ENCODE measurements around the gene KCNT2. TPM values are rescaled to one million over a fixed set of nuclear protein-coding genes. Genes with fewer than 3 reads are reported as not detected.

The KCNT2 gene
- polyA plus RNA-seq, 1 donor from 2014 or later: 21.4 TPM

DNA sequence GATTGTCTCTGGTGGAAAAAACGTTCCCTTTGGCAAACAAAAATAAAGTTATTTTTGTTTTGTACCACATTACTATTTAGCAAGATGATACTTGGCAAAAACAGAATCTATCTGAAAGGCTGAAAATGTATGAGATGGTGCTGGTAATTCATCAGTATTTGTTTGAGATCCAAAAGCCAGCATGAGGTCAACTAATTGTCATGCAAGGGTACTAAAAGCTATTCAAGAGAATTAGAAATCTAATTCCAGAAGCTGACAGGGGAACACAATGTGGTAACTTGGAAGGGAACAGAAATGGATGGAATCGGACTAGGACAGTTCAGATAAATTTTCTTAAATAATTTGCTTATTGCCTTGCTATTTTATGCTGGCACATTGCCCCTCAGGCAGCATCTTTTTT lies 263.8 kb downstream of the KCNT2 start:
- Histone ChIP-seq H3K4me3 (ENCODE audit: low read length) (no peak overlapping the region), H3K9me3 (ENCODE audit: low read length) (no peaks in the 10 kb centered on the region)

DNA sequence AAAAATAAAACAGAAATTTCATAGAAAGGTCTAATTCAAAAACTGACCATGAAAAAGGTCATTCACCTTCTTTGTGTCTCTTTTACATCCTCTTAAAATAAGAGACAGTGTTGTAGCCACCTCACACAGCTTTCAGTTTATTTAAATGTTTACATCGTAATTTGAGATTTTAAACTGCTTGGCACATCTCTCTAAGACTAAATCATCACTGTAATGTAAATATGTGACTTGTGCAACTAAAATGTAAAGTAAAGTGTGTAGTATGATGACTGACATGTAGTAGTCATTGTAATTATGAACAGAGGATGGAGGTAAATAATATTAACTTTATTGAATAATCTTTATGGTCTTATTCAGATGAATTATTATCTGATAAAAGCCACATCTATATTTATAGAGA lies 283.9 kb downstream of the KCNT2 start:
- no peak overlapping the region for H3K4me3 ChIP-seq (ENCODE audit: low read length)
- no peaks in the 10 kb centered on the region for H3F3A ChIP-seq (ENCODE audit: insufficient read depth, low read length, poor library complexity, severe bottlenecking)
- no peak overlapping the region for H3K9ac ChIP-seq (ENCODE audit: low read length)
- H3K27me3 ChIP-seq (ENCODE audit: insufficient read depth, low read depth, low read length): no peaks in the 10 kb centered on the region
- H2AFZ ChIP-seq (ENCODE audit: low read depth, low read length): no peak overlapping the region
- no peaks in the 10 kb centered on the region for H3K79me2 ChIP-seq (replicated peaks; ENCODE audit: insufficient read depth, low read length)
- no peaks in the 10 kb centered on the region for H3K9me2 ChIP-seq (ENCODE audit: insufficient read depth, low read length)
- no peaks in the 10 kb centered on the region for H4K20me1 ChIP-seq (ENCODE audit: insufficient read depth)
- H3K9me3 ChIP-seq (ENCODE audit: low read length): no peaks in the 10 kb centered on the region
- TF ChIP-seq EP300 (conservative IDR thresholded peaks at IDR 0.05; ENCODE audit: poor library complexity, severe bottlenecking) (no peak), TAF1 (IDR thresholded peaks at IDR 0.05; ENCODE audit: low read depth) (no peak), MXI1 (conservative IDR thresholded peaks at IDR 0.05; ENCODE audit: poor library complexity, severe bottlenecking) (no peak), EZH2 (IDR thresholded peaks at IDR 0.05; ENCODE audit: borderline replicate concordance, insufficient read depth, low read length, poor library complexity, severe bottlenecking) (no peak), POLR2AphosphoS5 (IDR thresholded peaks at IDR 0.05) (no peak), SMC3 (conservative IDR thresholded peaks at IDR 0.05; ENCODE audit: poor library complexity) (no peak), RAD21 (conservative IDR thresholded peaks at IDR 0.05) (no peak)
- TF ChIP-seq, protein P1, sequence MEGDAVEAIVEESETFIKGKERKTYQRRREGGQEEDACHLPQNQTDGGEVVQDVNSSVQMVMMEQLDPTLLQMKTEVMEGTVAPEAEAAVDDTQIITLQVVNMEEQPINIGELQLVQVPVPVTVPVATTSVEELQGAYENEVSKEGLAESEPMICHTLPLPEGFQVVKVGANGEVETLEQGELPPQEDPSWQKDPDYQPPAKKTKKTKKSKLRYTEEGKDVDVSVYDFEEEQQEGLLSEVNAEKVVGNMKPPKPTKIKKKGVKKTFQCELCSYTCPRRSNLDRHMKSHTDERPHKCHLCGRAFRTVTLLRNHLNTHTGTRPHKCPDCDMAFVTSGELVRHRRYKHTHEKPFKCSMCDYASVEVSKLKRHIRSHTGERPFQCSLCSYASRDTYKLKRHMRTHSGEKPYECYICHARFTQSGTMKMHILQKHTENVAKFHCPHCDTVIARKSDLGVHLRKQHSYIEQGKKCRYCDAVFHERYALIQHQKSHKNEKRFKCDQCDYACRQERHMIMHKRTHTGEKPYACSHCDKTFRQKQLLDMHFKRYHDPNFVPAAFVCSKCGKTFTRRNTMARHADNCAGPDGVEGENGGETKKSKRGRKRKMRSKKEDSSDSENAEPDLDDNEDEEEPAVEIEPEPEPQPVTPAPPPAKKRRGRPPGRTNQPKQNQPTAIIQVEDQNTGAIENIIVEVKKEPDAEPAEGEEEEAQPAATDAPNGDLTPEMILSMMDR (IDR thresholded peaks at IDR 0.05; ENCODE audit: poor library complexity, severe bottlenecking): no peak
- TF ChIP-seq, protein P2, sequence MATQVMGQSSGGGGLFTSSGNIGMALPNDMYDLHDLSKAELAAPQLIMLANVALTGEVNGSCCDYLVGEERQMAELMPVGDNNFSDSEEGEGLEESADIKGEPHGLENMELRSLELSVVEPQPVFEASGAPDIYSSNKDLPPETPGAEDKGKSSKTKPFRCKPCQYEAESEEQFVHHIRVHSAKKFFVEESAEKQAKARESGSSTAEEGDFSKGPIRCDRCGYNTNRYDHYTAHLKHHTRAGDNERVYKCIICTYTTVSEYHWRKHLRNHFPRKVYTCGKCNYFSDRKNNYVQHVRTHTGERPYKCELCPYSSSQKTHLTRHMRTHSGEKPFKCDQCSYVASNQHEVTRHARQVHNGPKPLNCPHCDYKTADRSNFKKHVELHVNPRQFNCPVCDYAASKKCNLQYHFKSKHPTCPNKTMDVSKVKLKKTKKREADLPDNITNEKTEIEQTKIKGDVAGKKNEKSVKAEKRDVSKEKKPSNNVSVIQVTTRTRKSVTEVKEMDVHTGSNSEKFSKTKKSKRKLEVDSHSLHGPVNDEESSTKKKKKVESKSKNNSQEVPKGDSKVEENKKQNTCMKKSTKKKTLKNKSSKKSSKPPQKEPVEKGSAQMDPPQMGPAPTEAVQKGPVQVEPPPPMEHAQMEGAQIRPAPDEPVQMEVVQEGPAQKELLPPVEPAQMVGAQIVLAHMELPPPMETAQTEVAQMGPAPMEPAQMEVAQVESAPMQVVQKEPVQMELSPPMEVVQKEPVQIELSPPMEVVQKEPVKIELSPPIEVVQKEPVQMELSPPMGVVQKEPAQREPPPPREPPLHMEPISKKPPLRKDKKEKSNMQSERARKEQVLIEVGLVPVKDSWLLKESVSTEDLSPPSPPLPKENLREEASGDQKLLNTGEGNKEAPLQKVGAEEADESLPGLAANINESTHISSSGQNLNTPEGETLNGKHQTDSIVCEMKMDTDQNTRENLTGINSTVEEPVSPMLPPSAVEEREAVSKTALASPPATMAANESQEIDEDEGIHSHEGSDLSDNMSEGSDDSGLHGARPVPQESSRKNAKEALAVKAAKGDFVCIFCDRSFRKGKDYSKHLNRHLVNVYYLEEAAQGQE (IDR thresholded peaks at IDR 0.05; ENCODE audit: borderline replicate concordance): no peak
- no peak overlapping the region for H3K4me2 ChIP-seq (ENCODE audit: low read length)
- no peak overlapping the region for H3K27ac ChIP-seq (ENCODE audit: low read length)
- no peaks in the 10 kb centered on the region for H3K36me3 ChIP-seq (ENCODE audit: insufficient read depth, low read length)

More for the DNA sequence above, 263.8 kb downstream of the KCNT2 start:
- H3K4me2 ChIP-seq (ENCODE audit: low read length): no peak overlapping the region
- TF ChIP-seq EP300 (conservative IDR thresholded peaks at IDR 0.05; ENCODE audit: poor library complexity, severe bottlenecking) (no peak), MXI1 (conservative IDR thresholded peaks at IDR 0.05; ENCODE audit: poor library complexity, severe bottlenecking) (no peak), EZH2 (IDR thresholded peaks at IDR 0.05; ENCODE audit: borderline replicate concordance, insufficient read depth, low read length, poor library complexity, severe bottlenecking) (no peak), POLR2AphosphoS5 (IDR thresholded peaks at IDR 0.05) (no peak), RAD21 (conservative IDR thresholded peaks at IDR 0.05) (no peak), SMC3 (conservative IDR thresholded peaks at IDR 0.05; ENCODE audit: poor library complexity) (no peak), TAF1 (IDR thresholded peaks at IDR 0.05; ENCODE audit: low read depth) (no peak)
- TF ChIP-seq, protein P1 (IDR thresholded peaks at IDR 0.05; ENCODE audit: poor library complexity, severe bottlenecking): no peak
- TF ChIP-seq, protein P2 (IDR thresholded peaks at IDR 0.05; ENCODE audit: borderline replicate concordance): no peak
- H3K9ac ChIP-seq (ENCODE audit: low read length): no peak overlapping the region
- no peaks in the 10 kb centered on the region for H3K79me2 ChIP-seq (replicated peaks; ENCODE audit: insufficient read depth, low read length)
- no peaks in the 10 kb centered on the region for H3F3A ChIP-seq (ENCODE audit: insufficient read depth, low read length, poor library complexity, severe bottlenecking)
- no peak overlapping the region for H3K27ac ChIP-seq (ENCODE audit: low read length)
- H3K36me3 ChIP-seq (ENCODE audit: insufficient read depth, low read length): no peaks in the 10 kb centered on the region
- no peaks in the 10 kb centered on the region for H3K9me2 ChIP-seq (ENCODE audit: insufficient read depth, low read length)
- H2AFZ ChIP-seq (ENCODE audit: low read depth, low read length): no peak overlapping the region
- H3K27me3 ChIP-seq (ENCODE audit: insufficient read depth, low read depth, low read length): no peaks in the 10 kb centered on the region
- no peaks in the 10 kb centered on the region for H4K20me1 ChIP-seq (ENCODE audit: insufficient read depth)

All from neural cell (in vitro differentiated cells).